NCI-H446 (cell line): ENCODE results near the gene IGSF1.

Experiments used
- DNase-seq, 2 experiments: peaks; one replicate each; lab custom pipeline; 2025; lab: John Stamatoyannopoulos, UW

IGSF1 gene

DNA sequence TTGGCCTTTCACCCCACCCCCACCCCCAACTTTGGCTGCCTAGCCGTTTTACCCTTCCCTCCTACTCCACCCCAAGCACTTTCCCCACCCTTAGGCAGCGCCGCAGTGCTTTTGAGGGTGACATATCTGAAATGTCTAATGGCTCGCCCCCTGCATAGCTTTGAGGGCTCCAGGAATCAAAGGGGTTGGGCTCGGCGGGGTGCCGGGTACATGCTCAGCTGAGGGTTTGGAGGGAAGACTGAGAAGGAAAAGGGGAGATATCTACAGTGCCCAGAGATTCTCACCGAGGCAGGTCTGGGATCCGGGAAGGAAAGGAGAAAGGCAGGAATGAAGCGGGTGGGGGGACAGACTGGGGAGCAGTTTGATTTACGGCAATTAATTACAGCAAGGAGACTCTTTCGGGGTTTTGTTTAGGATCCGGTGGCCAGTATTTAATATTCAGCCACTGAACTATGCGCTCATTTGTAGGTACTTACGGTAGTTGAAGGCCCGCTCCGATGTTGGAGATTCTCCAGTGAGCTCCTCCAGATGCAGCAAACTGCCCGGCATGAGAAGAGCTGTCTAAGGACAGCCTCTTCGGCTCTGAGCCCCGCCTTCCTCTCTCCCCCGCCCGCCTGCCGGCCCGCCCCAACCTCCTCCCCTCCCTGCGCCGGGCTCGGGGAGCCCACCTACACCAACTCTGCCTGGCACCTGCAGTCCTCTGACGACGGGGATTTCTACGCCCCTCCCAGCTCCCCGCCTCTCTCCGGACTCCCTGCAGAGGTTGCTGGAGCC lies at the start of gene IGSF1:
Gene IGSF1 (minus strand): TSS at position 569 of the 774 bp plus-strand sequence. CDS start 2,632 bp downstream, outside the sequence.
- DNase-seq, result peak; percentile 0 to 33

DNA sequence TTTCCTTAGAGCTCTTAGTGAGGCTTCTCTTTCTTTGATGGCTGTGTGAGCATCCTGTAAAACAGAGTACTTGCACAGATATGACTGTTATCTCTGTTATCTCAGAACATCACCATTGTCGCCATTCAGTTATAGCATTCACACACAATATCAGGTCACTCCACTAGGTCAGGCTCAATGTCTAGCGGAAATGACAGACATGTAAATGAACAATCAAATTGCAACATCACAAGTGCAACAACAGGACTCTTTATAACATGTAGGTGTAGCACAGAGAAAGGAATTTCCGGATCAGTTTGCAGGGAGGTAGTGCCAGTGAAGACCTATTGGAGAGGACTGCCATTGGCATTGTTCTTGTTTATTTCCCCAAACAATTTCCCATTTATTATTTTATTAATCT lies 43.2 kb upstream of the IGSF1 start:
- DNase-seq, result no peak

- no peak for DNase-seq
These were observed 42.0 kb upstream of the IGSF1 start for GRCh38 chrX:131331152-131331551.

DNA sequence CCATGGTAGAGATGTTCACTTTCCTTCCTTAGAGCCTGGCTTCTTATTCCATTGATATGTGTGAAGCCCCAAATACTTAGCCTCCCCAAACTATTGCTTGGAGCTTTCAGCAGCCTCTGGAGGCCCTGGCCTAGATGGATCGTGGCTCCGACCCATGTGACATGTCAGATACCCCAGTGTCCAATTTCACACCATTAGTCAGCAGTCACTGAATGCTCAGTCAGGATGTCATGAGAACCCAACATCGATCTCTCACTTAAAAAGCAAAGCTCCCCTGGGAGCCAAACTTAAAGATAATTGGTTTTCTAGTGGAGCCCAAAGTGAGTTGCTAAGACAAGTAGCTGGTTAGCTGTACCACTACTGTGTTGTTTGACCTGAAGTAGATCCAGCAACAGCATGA lies 41.6 kb upstream of the IGSF1 start:
- no peak for DNase-seq

DNA sequence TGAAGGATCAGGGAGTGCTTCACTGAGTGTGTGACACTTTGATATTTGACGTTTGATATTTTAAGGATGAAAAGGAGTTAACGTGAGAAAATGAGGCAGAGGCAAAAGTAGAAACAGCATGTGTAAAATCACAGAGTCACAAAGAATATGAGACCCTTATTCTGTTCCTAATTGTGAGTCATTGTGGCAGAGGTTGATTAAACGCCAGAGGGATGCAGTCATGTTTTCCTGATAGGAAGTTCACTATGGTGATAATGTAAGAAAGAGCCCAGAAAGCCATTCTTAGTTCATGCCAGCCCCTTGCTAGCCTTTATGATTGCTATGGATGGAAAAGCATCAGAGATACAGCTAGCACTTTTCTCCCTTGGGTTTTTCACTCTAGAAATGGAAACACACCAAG lies 33.5 kb upstream of the IGSF1 start:
- no peak for DNase-seq

- no peak for DNase-seq
These were observed 28.2 kb upstream of the IGSF1 start for GRCh38 chrX:131317326-131317725.

DNA sequence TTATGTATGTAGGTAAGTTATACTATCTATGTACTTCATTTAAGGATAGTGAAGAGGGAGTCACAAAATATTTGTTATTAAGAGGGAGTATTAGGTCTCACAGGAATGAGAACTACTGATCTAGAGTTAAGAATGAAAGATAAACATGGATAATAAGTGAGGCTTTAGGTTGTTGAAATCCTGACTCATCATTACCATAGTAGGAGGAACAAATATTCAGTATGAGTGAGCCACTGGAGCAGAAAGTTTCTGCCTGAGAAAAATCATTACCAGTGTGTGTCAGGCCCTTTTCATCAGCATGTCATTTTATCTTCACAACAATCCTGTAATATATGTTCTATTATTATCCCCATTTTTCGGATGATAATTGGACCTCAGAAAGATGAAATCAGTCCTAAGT lies 27.2 kb upstream of the IGSF1 start:
- DNase-seq, result no peak

DNA sequence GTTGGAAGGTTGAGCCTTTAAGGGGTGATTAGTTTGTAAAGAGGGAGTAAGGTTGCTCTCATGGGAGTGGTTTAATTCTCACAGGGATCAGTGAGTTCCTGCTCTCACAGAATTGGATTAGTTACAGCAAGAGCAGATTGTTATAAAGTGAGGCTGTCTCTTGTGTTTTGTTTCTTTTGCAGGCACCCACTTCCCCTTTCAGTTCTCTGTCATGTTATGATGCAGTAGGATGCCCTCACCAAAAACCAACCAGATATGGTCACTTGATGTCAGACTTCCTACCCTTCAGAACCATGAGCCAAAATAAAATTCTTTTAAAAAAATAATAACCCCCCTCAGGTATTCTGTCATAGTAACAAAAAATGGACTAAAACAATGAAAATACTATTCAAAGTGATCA lies 19.9 kb upstream of the IGSF1 start:
- no peak for DNase-seq

- no peak for DNase-seq
These were observed 17.5 kb upstream of the IGSF1 start for GRCh38 chrX:131306601-131307000.

GRCh38 chrX:131305926-131306325 lies 16.8 kb upstream of the IGSF1 start:
- no peak for DNase-seq

GRCh38 chrX:131302701-131303100 lies 13.6 kb upstream of the IGSF1 start:
- no peak for DNase-seq

GRCh38 chrX:131301155-131301554 lies 12.0 kb upstream of the IGSF1 start:
- DNase-seq, result no peak

DNA sequence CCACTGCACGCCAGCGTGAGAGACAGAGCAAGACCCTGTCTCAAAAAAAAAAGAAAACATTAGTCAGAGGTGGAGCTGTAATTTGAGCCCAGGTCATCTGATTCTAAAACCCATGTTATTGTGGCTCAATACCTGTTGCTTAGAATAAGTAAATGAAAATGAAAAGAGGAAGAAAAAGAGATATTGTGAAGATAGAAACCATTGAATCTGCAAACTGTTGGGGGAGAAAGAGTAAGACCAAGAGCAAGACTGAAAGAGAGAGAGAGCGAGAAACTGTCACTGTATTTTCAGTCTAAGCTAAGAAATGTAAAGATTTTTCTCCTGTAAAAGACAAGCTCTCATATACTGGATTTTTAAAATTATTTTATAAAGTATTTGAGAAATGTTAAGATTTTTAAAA lies 9.7 kb upstream of the IGSF1 start:
- no peak for DNase-seq

DNA sequence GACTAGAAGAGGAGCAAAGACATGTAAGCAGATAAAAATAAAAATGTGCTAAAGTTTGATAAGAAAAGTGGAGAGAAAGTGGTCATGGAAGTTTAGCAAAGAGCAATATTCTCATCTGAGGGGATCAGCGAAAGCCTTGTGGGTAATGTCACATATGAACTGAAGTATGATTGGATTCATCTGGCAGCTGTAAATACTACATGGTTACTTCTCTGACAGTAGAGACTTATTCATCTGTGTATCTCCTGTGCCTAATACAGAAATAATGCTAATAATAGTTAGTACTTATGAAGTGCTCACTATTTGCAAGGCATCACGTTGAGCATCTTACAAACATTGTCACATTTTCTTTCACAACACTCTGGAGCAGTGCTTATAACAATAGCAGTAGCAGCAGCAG lies 8.9 kb upstream of the IGSF1 start:
- no peak for DNase-seq

GRCh38 chrX:131289527-131289926 lies 421 bp upstream of the IGSF1 start:
- DNase-seq, result no peak

DNA sequence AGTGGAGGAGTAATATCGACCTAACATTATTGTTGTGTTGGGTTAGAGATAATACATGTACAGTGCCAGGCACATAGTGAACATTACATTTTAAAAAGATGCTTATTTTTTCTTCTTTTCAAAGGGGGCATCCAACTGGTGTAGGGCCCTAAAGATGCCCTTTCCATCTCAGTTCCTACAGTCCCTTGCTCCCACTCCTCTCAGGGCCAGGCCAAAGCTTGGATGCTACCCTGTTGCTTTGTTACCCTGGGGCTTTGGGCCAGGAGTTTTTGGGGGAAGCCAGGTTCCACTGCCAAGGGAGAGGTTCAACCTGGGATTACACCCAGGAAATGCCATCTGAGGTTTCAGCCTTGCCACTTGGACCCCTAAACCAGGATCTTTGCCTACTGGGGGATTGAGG lies 918 bp downstream of the IGSF1 start:
- DNase-seq, result no peak

- no peak for DNase-seq
These were observed 1.4 kb downstream of the IGSF1 start for GRCh38 chrX:131287560-131288179.

DNA sequence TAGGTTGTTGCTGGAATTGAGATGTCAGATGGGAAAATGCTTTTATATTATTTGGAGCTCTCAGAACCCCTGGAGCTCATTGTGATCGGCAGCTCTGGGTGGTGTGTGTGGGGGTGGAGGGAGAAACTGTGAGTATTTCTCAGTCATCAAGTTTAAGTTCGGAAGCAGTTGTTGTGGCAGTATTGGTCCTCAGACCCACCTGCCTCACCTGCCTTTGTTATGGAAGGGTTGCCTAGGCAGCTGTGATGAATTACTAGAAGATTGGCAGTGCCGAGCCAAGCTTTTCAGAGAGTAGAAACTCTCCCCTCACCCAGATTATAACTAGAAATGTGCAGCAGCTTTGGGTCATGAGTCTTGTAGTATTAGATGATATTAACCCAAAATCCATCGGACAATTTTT lies 9.5 kb downstream of the IGSF1 start:
- no peak for DNase-seq

DNA sequence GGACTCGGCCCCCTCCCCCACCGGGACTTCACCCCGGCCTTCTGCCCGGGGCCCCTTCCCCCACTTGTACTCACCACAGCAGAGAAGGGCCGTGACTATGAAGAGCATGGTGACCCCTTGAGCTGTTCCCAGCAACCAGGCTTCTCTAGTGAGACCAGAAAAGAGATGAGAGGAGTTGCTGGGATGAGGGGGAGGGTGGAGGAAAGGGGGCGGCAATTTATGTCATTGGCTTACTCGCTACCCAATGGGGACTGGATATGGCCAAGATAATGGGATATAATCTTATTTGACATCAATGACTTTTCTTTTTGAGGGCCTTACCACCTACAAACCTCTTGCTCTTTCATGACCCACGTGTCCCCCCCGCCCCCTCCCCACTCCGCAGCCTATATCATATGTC lies 9.9 kb downstream of the IGSF1 start:
- DNase-seq, result no peak

- DNase-seq, result no peak
These were observed 11.5 kb downstream of the IGSF1 start for GRCh38 chrX:131277543-131278136.

DNA sequence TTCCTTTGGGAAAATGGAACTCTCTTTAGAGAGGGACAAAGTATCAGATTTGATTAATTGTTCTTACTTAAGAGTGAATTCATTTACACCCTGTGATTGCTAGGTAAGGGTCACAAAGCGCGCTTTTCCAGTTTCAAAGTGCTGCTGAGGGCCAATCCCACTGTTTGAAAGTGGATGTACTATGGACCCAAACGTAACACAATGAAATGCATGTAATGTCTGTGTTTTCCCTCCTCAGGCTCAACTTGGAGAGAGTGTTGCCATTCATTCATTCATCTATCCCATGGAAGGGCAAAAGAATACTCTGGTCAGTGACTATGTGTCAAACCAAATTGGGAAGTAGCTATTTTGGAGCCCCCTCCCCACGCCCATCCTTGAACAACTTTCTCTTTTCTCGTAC lies 16.1 kb downstream of the IGSF1 start:
- no peak for DNase-seq

GRCh38 chrX:131271826-131272225 lies 17.3 kb downstream of the IGSF1 start:
- DNase-seq, result no peak

- DNase-seq, result no peak
These were observed 17.8 kb downstream of the IGSF1 start for GRCh38 chrX:131271274-131271673.
